Naive thymus-derived CD4-positive, alpha-beta T cell (primary cell): ENCODE data around the gene BBS5. TPM values are rescaled to one million over a fixed set of nuclear protein-coding genes. Genes with fewer than 3 reads are reported as not detected.

Experiments used
- ATAC-seq: fragments of 150-1000 bp; cut with Tn5 transposase; 2 replicates; pipeline ENCODE4 v1.10.0; 2021; ENCODE audit warnings: mild to moderate bottlenecking, moderate library complexity
- CTCF ChIA-PET: fragments of 350-600 bp; sonication (Branson Sonifier 250); formaldehyde crosslinking; loops from one replicate; lab custom pipeline; 2021; ENCODE audit warnings: antibody characterized with exemption; lab: Charles Lee
- POLR2A ChIA-PET: fragments of 350-600 bp; sonication (Branson Sonifier 250); formaldehyde crosslinking; loops from one replicate; lab custom pipeline; 2021; ENCODE audit warnings: antibody characterized with exemption, inconsistent platforms; lab: Charles Lee
- DNase-seq, 9 donors: peaks; one replicate each; pipeline versions ENCODE4 v3.0.0 to v3.0.0-alpha.2; 2020 to 2022; ENCODE audit warnings: mixed read lengths in 1 of 9
- H3K27ac ChIP-seq: one replicate; pipeline ENCODE4 v1.7.0; 2013; ENCODE audit warnings: mild to moderate bottlenecking, low read depth, low read length, moderate library complexity
- H3K27me3 ChIP-seq, 2 donors: one replicate each; pipeline ENCODE4 v1.7.0; 2013; ENCODE audit warnings: low read length in 2 of 2, mild to moderate bottlenecking in 2 of 2, moderate library complexity in 2 of 2; ENCODE audit not compliant: control insufficient read depth in 2 of 2, insufficient read depth in 2 of 2
- H3K36me3 ChIP-seq, 3 experiments: 1 replicate in 2 of 3; 2 replicates in 1 of 3; pipeline ENCODE4 v1.7.0; 2013; ENCODE audit warnings: low read length in 3 of 3, mild to moderate bottlenecking in 3 of 3, moderate library complexity in 1 of 3; ENCODE audit not compliant: insufficient read depth in 3 of 3, control insufficient read depth in 2 of 3
- H3K4me1 ChIP-seq, 2 donors: one replicate each; pipeline ENCODE4 v1.7.0; 2013; ENCODE audit warnings: low read length in 2 of 2, mild to moderate bottlenecking in 2 of 2, moderate library complexity in 1 of 2; ENCODE audit not compliant: control insufficient read depth in 2 of 2, insufficient read depth in 2 of 2
- H3K4me3 ChIP-seq: 2 replicates; pipeline ENCODE4 v1.7.0; 2013; ENCODE audit warnings: mild to moderate bottlenecking, low read length
- H3K9me3 ChIP-seq, 3 experiments: 1 replicate in 2 of 3; 2 replicates in 1 of 3; pipeline ENCODE4 v1.7.0; 2013; ENCODE audit warnings: low read length in 3 of 3; ENCODE audit not compliant: control insufficient read depth in 2 of 3
- H3K27ac Mint-ChIP-seq, 9 donors: one replicate each; pipeline ENCODE4 v1.8.0; 2020 to 2022; ENCODE audit warnings: mixed read lengths in 9 of 9, mild to moderate bottlenecking in 8 of 9, moderate library complexity in 5 of 9, inconsistent platforms in 2 of 9
- H3K27me3 Mint-ChIP-seq, 5 donors: one replicate each; pipeline ENCODE4 v1.8.0; 2021 to 2022; ENCODE audit warnings: mixed read lengths in 5 of 5, mild to moderate bottlenecking in 1 of 5
- H3K36me3 Mint-ChIP-seq, 5 donors: one replicate each; pipeline ENCODE4 v1.8.0; 2020 to 2022; ENCODE audit warnings: mixed read lengths in 5 of 5, mild to moderate bottlenecking in 3 of 5, inconsistent platforms in 1 of 5
- H3K4me1 Mint-ChIP-seq, 7 donors: one replicate each; pipeline ENCODE4 v1.8.0; 2020 to 2022; ENCODE audit warnings: mixed read lengths in 7 of 7, mild to moderate bottlenecking in 3 of 7, inconsistent platforms in 1 of 7
- H3K4me3 Mint-ChIP-seq, 10 donors: one replicate each; pipeline ENCODE4 v1.8.0; 2020 to 2022; ENCODE audit warnings: mild to moderate bottlenecking in 10 of 10, mixed read lengths in 10 of 10, moderate library complexity in 6 of 10, inconsistent platforms in 2 of 10
- H3K9me3 Mint-ChIP-seq, 11 donors: one replicate each; pipeline ENCODE4 v1.8.0; 2020 to 2022; ENCODE audit warnings: mixed read lengths in 11 of 11, mild to moderate bottlenecking in 4 of 11, inconsistent platforms in 1 of 11, moderate library complexity in 1 of 11
- intact Hi-C, 2 donors: fragments of 100-400 bp; cut with micrococcal nuclease; formaldehyde crosslinking; loops; one replicate each; pipeline ENCODE4 v1.15.1; 2023
- polyA plus RNA-seq, 2 donors: library from polyadenylated mRNA; unstranded; fragments of 300-500 nt; fragmentation: Illumina TruSeq; gene quantifications; one replicate each; pipeline ENCODE4 v1.2.3, GENCODE V29; 2021
- total RNA-seq, 6 experiments: library from RNA in 5 of 6; stranded (reverse) in 5 of 6; gene quantifications; 1 replicate in 5 of 6; 2 replicates in 1 of 6; pipeline ENCODE4 v1.2.3 and lab custom pipeline; 2021 to 2026

Gene BBS5
- total and polyA plus RNA-seq, 7 experiments from 2014 or later, result 1.3 to 3.8 (median 2.3) TPM

GRCh38 chr2:169540146-169540545, 60.9 kb downstream of the BBS5 start:
- H3K36me3 Mint-ChIP-seq, result peaks cover 6 to 18% (median 13%) of the 10 kb centered on the region in 5 donors
- no peak overlapping the region for H3K27ac Mint-ChIP-seq
- ATAC-seq, result no peak
- no peak overlapping the region for H3K4me3 Mint-ChIP-seq
- DNase-seq, result no peak
- ChIA-PET CTCF (no interaction called here), POLR2A (no interaction called here)
- Histone ChIP-seq H3K9me3 (no peaks in the 10 kb centered on the region), H3K4me1 (no peaks in the 10 kb centered on the region), H3K36me3 (peaks cover 0 to 5% (median 3%) of the 10 kb centered on the region in 3 experiments), H3K27me3 (no peaks in the 10 kb centered on the region), H3K27ac (no peak overlapping the region), H3K4me3 (no peak overlapping the region)
- H3K27me3 Mint-ChIP-seq, result no peaks in the 10 kb centered on the region
- intact Hi-C loops, result no loop called here
- H3K4me1 Mint-ChIP-seq, result no peaks in the 10 kb centered on the region
- H3K9me3 Mint-ChIP-seq, result no peaks in the 10 kb centered on the region

- CTCF ChIA-PET, result no interaction called here
- POLR2A ChIA-PET, result no interaction called here
- Histone ChIP-seq H3K9me3 (no peaks in the 10 kb centered on the region), H3K27me3 (no peaks in the 10 kb centered on the region), H3K27ac (no peak overlapping the region), H3K36me3 (peaks cover 0 to 14% (median 5%) of the 10 kb centered on the region in 3 experiments), H3K4me1 (no peaks in the 10 kb centered on the region), H3K4me3 (no peak overlapping the region)
- intact Hi-C loops, result no loop called here
- H3K9me3 Mint-ChIP-seq, result no peaks in the 10 kb centered on the region
- H3K27ac Mint-ChIP-seq, result no peak overlapping the region
- no peak for ATAC-seq
- no peaks in the 10 kb centered on the region for H3K27me3 Mint-ChIP-seq
- H3K36me3 Mint-ChIP-seq, result peaks cover 8 to 32% (median 14%) of the 10 kb centered on the region in 5 donors
- no peak overlapping the region for H3K4me3 Mint-ChIP-seq
- no peaks in the 10 kb centered on the region for H3K4me1 Mint-ChIP-seq
- no peak for DNase-seq
Observed at GRCh38 chr2:169542433-169542832, 63.1 kb downstream of the BBS5 start.

GRCh38 chr2:169546756-169547155, 67.5 kb downstream of the BBS5 start:
- no peaks in the 10 kb centered on the region for H3K4me1 Mint-ChIP-seq
- no peaks in the 10 kb centered on the region for H3K9me3 Mint-ChIP-seq
- Histone ChIP-seq H3K4me3 (no peak overlapping the region), H3K9me3 (no peaks in the 10 kb centered on the region), H3K27ac (no peak overlapping the region), H3K36me3 (peaks cover 0 to 14% (median 0%) of the 10 kb centered on the region in 3 experiments), H3K4me1 (no peaks in the 10 kb centered on the region), H3K27me3 (no peaks in the 10 kb centered on the region)
- H3K4me3 Mint-ChIP-seq, result no peak overlapping the region
- DNase-seq (no peak), ATAC-seq (no peak)
- ChIA-PET POLR2A (no interaction called here), CTCF (no interaction called here)
- no peak overlapping the region for H3K27ac Mint-ChIP-seq
- intact Hi-C loops, result no loop called here
- H3K36me3 Mint-ChIP-seq, result peaks cover 5 to 30% (median 17%) of the 10 kb centered on the region in 5 donors
- no peaks in the 10 kb centered on the region for H3K27me3 Mint-ChIP-seq

Other genes with a start within 250 kb of the BBS5 start
- under 1 TPM in 1 of 5 experiments, not detected in 4; 0.15 TPM for gene LRP2, start 117.0 kb upstream of the BBS5 start, total RNA-seq
- not detected for gene LRP2, start 117.0 kb upstream of the BBS5 start, polyA plus RNA-seq
- gene KLHL41, start 30.2 kb downstream of the BBS5 start, total RNA-seq, result 1 to 10 TPM in 1 of 5 experiments, under 1 TPM in 2, not detected in 2; 0.41 to 1.1 (median 0.51) TPM
- under 1 TPM in 1 of 2 donors, not detected in 1; 0.20 TPM for gene KLHL41, start 30.2 kb downstream of the BBS5 start, polyA plus RNA-seq
- 10 to 100 TPM; 13.5 to 43.5 (median 31.0) TPM for gene FASTKD1, start 94.4 kb downstream of the BBS5 start, total RNA-seq
- 10 to 100 TPM; 16.3 to 16.6 TPM for gene FASTKD1, start 94.4 kb downstream of the BBS5 start, polyA plus RNA-seq
- gene PPIG, start 104.9 kb downstream of the BBS5 start, total RNA-seq, result 10 to 100 TPM; 50.6 to 86.1 (median 73.7) TPM
- 100 to 1,000 TPM in 1 of 2 donors, 10 to 100 TPM in 1; 71.8 to 104 TPM for gene PPIG, start 104.9 kb downstream of the BBS5 start, polyA plus RNA-seq
- 1 to 10 TPM in 2 of 5 experiments, not detected in 3; 1.0 to 3.6 TPM for gene CFAP210, start 214.9 kb downstream of the BBS5 start, total RNA-seq
- not detected for gene CFAP210, start 214.9 kb downstream of the BBS5 start, polyA plus RNA-seq
- 1 to 10 TPM; 4.5 to 9.5 (median 7.5) TPM for gene PHOSPHO2, start 215.0 kb downstream of the BBS5 start, total RNA-seq
- 1 to 10 TPM; 3.5 to 8.4 TPM for gene PHOSPHO2, start 215.0 kb downstream of the BBS5 start, polyA plus RNA-seq